Esophagus muscularis mucosa (tissue), 3 donors: ENCODE measurements around the gene SERPINH1.

Source experiments
- CTCF ChIP-seq, 3 experiments: fragments of 200-600 bp in 2 of 3; fragments of 450-650 bp in 1 of 3; sonication (generic) in 2 of 3; IDR thresholded peaks; one replicate each; pipeline ENCODE4 v1.5.1; 2017 to 2019; ENCODE audit warnings: antibody characterized with exemption in 3 of 3, mild to moderate bottlenecking in 2 of 3, moderate library complexity in 1 of 3
- POLR2A ChIP-seq: fragments of 450-650 bp; IDR thresholded peaks from one replicate; pipeline ENCODE4 v1.6.1; 2017; ENCODE audit warnings: antibody characterized with exemption, moderate library complexity, mild to moderate bottlenecking, low read depth
- POLR2AphosphoS5 ChIP-seq, 2 donors: sonication (generic); formaldehyde crosslinking; IDR thresholded peaks; one replicate each; pipeline ENCODE4 v1.6.1; 2017; ENCODE audit warnings: antibody characterized with exemption in 2 of 2

- TF ChIP-seq CTCF (IDR thresholded peaks at IDR 0.05) (no peak), POLR2A (no peak), POLR2AphosphoS5 (IDR thresholded peaks at IDR 0.05) (no peak)
Observed at GRCh38 chr11:75530577-75530976, 31.5 kb upstream of the SERPINH1 start.
